Liver (tissue), 3 donors: ENCODE results near the gene MRPL10.

Source experiments
- CTCF ChIP-seq: fragments of 150-350 bp; IDR thresholded peaks from 2 replicates; pipeline ENCODE4 v1.5.1; 2017; ENCODE audit warnings: improper control_type of control experiment, low read depth, low read length; ENCODE audit not compliant: missing input control
- FOXA2 ChIP-seq: IDR thresholded peaks from 2 replicates; pipeline ENCODE4 v1.6.1; 2016; ENCODE audit warnings: antibody characterized with exemption
- HNF4G ChIP-seq: IDR thresholded peaks from 2 replicates; pipeline ENCODE4 v1.6.1; 2016; ENCODE audit warnings: antibody characterized with exemption
- RAD21 ChIP-seq, 2 donors: IDR thresholded peaks; 2 replicates each; pipeline ENCODE4 v1.6.1; 2016; ENCODE audit warnings: antibody characterized with exemption in 2 of 2, mild to moderate bottlenecking in 2 of 2
- TF ChIP-seq, protein P1 (sequence below): IDR thresholded peaks from 2 replicates; pipeline ENCODE4 v1.6.1; 2016; ENCODE audit warnings: antibody characterized with exemption, mild to moderate bottlenecking
- donor health status: healthy.
- donor health status: healthy.

- TF ChIP-seq RAD21 (IDR thresholded peaks at IDR 0.05) (no peak), CTCF (no peak), FOXA2 (no peak), HNF4G (no peak)
- TF ChIP-seq, protein P1, sequence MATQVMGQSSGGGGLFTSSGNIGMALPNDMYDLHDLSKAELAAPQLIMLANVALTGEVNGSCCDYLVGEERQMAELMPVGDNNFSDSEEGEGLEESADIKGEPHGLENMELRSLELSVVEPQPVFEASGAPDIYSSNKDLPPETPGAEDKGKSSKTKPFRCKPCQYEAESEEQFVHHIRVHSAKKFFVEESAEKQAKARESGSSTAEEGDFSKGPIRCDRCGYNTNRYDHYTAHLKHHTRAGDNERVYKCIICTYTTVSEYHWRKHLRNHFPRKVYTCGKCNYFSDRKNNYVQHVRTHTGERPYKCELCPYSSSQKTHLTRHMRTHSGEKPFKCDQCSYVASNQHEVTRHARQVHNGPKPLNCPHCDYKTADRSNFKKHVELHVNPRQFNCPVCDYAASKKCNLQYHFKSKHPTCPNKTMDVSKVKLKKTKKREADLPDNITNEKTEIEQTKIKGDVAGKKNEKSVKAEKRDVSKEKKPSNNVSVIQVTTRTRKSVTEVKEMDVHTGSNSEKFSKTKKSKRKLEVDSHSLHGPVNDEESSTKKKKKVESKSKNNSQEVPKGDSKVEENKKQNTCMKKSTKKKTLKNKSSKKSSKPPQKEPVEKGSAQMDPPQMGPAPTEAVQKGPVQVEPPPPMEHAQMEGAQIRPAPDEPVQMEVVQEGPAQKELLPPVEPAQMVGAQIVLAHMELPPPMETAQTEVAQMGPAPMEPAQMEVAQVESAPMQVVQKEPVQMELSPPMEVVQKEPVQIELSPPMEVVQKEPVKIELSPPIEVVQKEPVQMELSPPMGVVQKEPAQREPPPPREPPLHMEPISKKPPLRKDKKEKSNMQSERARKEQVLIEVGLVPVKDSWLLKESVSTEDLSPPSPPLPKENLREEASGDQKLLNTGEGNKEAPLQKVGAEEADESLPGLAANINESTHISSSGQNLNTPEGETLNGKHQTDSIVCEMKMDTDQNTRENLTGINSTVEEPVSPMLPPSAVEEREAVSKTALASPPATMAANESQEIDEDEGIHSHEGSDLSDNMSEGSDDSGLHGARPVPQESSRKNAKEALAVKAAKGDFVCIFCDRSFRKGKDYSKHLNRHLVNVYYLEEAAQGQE = no peak
These were observed 14.4 kb upstream of the MRPL10 start for GRCh38 chr17:47845716-47846075.
